B cell (primary cell): ENCODE results near the gene ADAMTSL1. TPM values are rescaled to one million over a fixed set of nuclear protein-coding genes. Genes with fewer than 3 reads are reported as not detected.

Source experiments
- ATAC-seq: fragments of 200-7000 bp; cut with Tn5 transposase; one replicate; pipeline ENCODE4 v1.10.0; 2021; ENCODE audit warnings: low read depth, mild to moderate bottlenecking, moderate number of reproducible peaks, moderate library complexity
- CTCF ChIA-PET: fragments of 350-600 bp; sonication (Branson Sonifier 250); formaldehyde crosslinking; loops from one replicate; lab custom pipeline; 2021; ENCODE audit warnings: antibody characterized with exemption, inconsistent platforms; lab: Charles Lee
- POLR2A ChIA-PET: fragments of 350-600 bp; sonication (Branson Sonifier 250); formaldehyde crosslinking; loops from one replicate; lab custom pipeline; 2021; ENCODE audit warnings: antibody characterized with exemption; lab: Charles Lee
- DNase-seq: peaks from one replicate; pipeline ENCODE4 v3.0.0; 2013
- H2AFZ ChIP-seq: 2 replicates; pipeline ENCODE4 v1.6.1; 2012; ENCODE audit warnings: mild to moderate bottlenecking, low read depth, low read length; ENCODE audit not compliant: insufficient read depth, poor library complexity, severe bottlenecking
- H3K27ac ChIP-seq, 2 donors: 1 replicate in 1 of 2; 2 replicates in 1 of 2; pipeline ENCODE4 v1.5.1; 2012 to 2013; ENCODE audit warnings: low read length in 2 of 2, mild to moderate bottlenecking in 2 of 2, moderate library complexity in 1 of 2
- H3K27me3 ChIP-seq, 4 experiments: fragments of 200-600 bp in 1 of 4; sonication (generic) in 1 of 4; replicated peaks in 1 of 4; 1 replicate in 2 of 4; 2 replicates in 2 of 4; pipeline versions ENCODE4 v1.6.1 to v1.7.0; 2013 to 2016; ENCODE audit warnings: low read length in 3 of 4, mild to moderate bottlenecking in 2 of 4, mixed read lengths in 1 of 4, moderate library complexity in 1 of 4; ENCODE audit not compliant: insufficient read depth in 4 of 4, control insufficient read depth in 3 of 4; ENCODE audit errors: control extremely low read depth in 1 of 4
- H3K36me3 ChIP-seq, 2 experiments: replicated peaks in 1 of 2; 1 replicate in 1 of 2; 2 replicates in 1 of 2; pipeline versions ENCODE4 v1.6.1 to v1.7.1; 2013; ENCODE audit warnings: low read length in 1 of 2; ENCODE audit not compliant: insufficient read depth in 2 of 2, control insufficient read depth in 1 of 2; ENCODE audit errors: control extremely low read depth in 1 of 2, extremely low read depth in 1 of 2
- H3K4me1 ChIP-seq, 2 donors: fragments of 200-600 bp in 1 of 2; sonication (generic) in 1 of 2; 1 replicate in 1 of 2; 2 replicates in 1 of 2; pipeline versions ENCODE4 v1.5.1 to v1.6.1; 2013 to 2017; ENCODE audit warnings: low read length in 2 of 2; ENCODE audit not compliant: control insufficient read depth in 2 of 2, insufficient read depth in 2 of 2
- H3K4me2 ChIP-seq: replicated peaks from 2 replicates; pipeline ENCODE3; 2012; ENCODE audit warnings: mild to moderate bottlenecking, low read depth, low read length; ENCODE audit not compliant: poor library complexity, severe bottlenecking
- H3K4me3 ChIP-seq, 5 experiments: fragments of 200-600 bp in 1 of 5; sonication (generic) in 1 of 5; 1 replicate in 3 of 5; 2 replicates in 2 of 5; pipeline versions ENCODE4 v1.5.1 to v1.7.0; 2011 to 2016; ENCODE audit warnings: low read length in 4 of 5, mild to moderate bottlenecking in 4 of 5, low read depth in 2 of 5, control low read depth in 1 of 5, moderate library complexity in 1 of 5; ENCODE audit not compliant: insufficient read depth in 1 of 5; ENCODE audit errors: control extremely low read depth in 1 of 5, extremely low read depth in 1 of 5
- H3K79me2 ChIP-seq: fragments of 200-600 bp; sonication (generic); one replicate; pipeline ENCODE4 v1.6.0; 2016; ENCODE audit warnings: low read length; ENCODE audit not compliant: control insufficient read depth, insufficient read depth
- H3K9ac ChIP-seq: fragments of 200-600 bp; sonication (generic); 2 replicates; pipeline ENCODE4 v1.6.1; 2017; ENCODE audit warnings: mild to moderate bottlenecking, low read length, moderate library complexity
- H3K9me3 ChIP-seq, 3 donors: one replicate each; pipeline versions ENCODE4 v1.6.1 to v1.7.1; 2013; ENCODE audit warnings: low read length in 2 of 3; ENCODE audit not compliant: control insufficient read depth in 2 of 3, insufficient read depth in 1 of 3; ENCODE audit errors: control extremely low read depth in 1 of 3
- H4K20me1 ChIP-seq: 2 replicates; pipeline ENCODE4 v1.6.0; 2012; ENCODE audit warnings: mild to moderate bottlenecking, low read length; ENCODE audit not compliant: insufficient read depth, control insufficient read depth, poor library complexity, severe bottlenecking
- H3K27ac Mint-ChIP-seq: one replicate; pipeline ENCODE4 v1.8.0; 2021; ENCODE audit warnings: mixed read lengths
- H3K27me3 Mint-ChIP-seq: one replicate; pipeline ENCODE4 v1.8.0; 2021; ENCODE audit warnings: mixed read lengths
- H3K4me1 Mint-ChIP-seq: one replicate; pipeline ENCODE4 v1.8.0; 2021; ENCODE audit warnings: mixed read lengths
- H3K4me3 Mint-ChIP-seq: one replicate; pipeline ENCODE4 v1.8.0; 2021; ENCODE audit warnings: mixed read lengths
- H3K9me3 Mint-ChIP-seq: one replicate; pipeline ENCODE4 v1.8.0; 2022; ENCODE audit warnings: mixed read lengths; ENCODE audit not compliant: insufficient read depth
- EZH2 ChIP-seq: IDR thresholded peaks from 2 replicates; pipeline ENCODE4 v1.6.1; 2012; ENCODE audit warnings: borderline replicate concordance, low read depth, mild to moderate bottlenecking, moderate library complexity, low read length; ENCODE audit not compliant: insufficient read depth, poor library complexity, severe bottlenecking
- WGBS: methylation state at CpG from one replicate; pipeline ENCODE4 v1.1.5; 2013; ENCODE audit warnings: missing lambda C conversion rate; ENCODE audit not compliant: insufficient coverage; 5-methylcytosine and 5-hydroxymethylcytosine counted together
- intact Hi-C: fragments of 100-400 bp; cut with micrococcal nuclease; formaldehyde crosslinking; loops from one replicate; pipeline ENCODE4 v1.10.0; 2022
- polyA plus RNA-seq: library from polyadenylated mRNA; depleted of rRNA; stranded (reverse); fragments of >200 nt; gene quantifications from 2 replicates; pipeline ENCODE4 v1.2.3, GENCODE V29; 2012
- total RNA-seq, 2 donors: library from RNA; stranded (reverse); fragments of 120-200 nt in 1 of 2; gene quantifications; 1 replicate in 1 of 2; 2 replicates in 1 of 2; pipeline versions ENCODE4 v1.2.3 to v1.2.4, GENCODE V29; 2013 to 2022
- TF ChIP-seq, protein P1 (sequence below): fragments of 200-600 bp; IDR thresholded peaks from one replicate; pipeline ENCODE4 v1.8.0; 2022; ENCODE audit warnings: antibody characterized with exemption, mild to moderate bottlenecking

Gene ADAMTSL1
- total and polyA plus RNA-seq, 2 donors (not counting 1 experiment from before 2014, with no cell fraction given): not detected

DNA sequence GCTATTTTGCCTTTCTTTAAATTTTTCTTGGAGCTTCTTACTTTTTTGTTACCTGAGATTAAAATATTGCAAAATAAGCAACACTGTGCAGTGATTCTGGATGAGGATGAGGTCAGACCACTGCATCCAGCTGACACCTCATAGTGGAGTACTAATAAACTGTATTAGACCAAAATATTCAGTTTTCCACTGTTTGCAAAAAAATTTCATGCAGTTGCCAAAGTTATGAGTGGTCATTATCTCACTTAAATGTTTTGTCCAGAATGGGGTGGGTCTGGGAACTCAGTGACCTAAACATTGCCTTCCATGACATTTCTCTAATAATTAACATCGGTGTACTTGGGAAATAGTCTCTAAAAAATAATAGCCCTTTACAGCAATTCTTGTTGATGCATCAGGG lies 143.8 kb downstream of the ADAMTSL1 start:
- H3K4me1 Mint-ChIP-seq: no peaks in the 10 kb centered on the region
- TF ChIP-seq, protein P1, sequence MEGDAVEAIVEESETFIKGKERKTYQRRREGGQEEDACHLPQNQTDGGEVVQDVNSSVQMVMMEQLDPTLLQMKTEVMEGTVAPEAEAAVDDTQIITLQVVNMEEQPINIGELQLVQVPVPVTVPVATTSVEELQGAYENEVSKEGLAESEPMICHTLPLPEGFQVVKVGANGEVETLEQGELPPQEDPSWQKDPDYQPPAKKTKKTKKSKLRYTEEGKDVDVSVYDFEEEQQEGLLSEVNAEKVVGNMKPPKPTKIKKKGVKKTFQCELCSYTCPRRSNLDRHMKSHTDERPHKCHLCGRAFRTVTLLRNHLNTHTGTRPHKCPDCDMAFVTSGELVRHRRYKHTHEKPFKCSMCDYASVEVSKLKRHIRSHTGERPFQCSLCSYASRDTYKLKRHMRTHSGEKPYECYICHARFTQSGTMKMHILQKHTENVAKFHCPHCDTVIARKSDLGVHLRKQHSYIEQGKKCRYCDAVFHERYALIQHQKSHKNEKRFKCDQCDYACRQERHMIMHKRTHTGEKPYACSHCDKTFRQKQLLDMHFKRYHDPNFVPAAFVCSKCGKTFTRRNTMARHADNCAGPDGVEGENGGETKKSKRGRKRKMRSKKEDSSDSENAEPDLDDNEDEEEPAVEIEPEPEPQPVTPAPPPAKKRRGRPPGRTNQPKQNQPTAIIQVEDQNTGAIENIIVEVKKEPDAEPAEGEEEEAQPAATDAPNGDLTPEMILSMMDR: no peak
- no peak for TF ChIP-seq EZH2
- H3K27me3 ChIP-seq: no peaks in the 10 kb centered on the region
- no peaks in the 10 kb centered on the region for H4K20me1 ChIP-seq
- H3K9me3 Mint-ChIP-seq: no peaks in the 10 kb centered on the region
- H3K4me2 ChIP-seq: no peak overlapping the region
- no peaks in the 10 kb centered on the region for H3K4me1 ChIP-seq
- CTCF ChIA-PET: no interaction called here
- no peak overlapping the region for H3K4me3 Mint-ChIP-seq
- ATAC-seq (no peak), DNase-seq (no peak)
- H2AFZ ChIP-seq: no peak overlapping the region
- H3K4me3 ChIP-seq: no peak overlapping the region
- no peaks in the 10 kb centered on the region for H3K79me2 ChIP-seq
- no CpG with 5 or more reads among the region's 1 CpG for WGBS
- H3K27ac Mint-ChIP-seq: no peak overlapping the region
- no peaks in the 10 kb centered on the region for H3K27me3 Mint-ChIP-seq
- intact Hi-C loops: no loop called here
- peaks cover 0 to 3% (median 0%) of the 10 kb centered on the region in 3 donors for H3K9me3 ChIP-seq
- H3K27ac ChIP-seq: no peak overlapping the region
- no peaks in the 10 kb centered on the region for H3K36me3 ChIP-seq
- no peak overlapping the region for H3K9ac ChIP-seq
- POLR2A ChIA-PET: no interaction called here

DNA sequence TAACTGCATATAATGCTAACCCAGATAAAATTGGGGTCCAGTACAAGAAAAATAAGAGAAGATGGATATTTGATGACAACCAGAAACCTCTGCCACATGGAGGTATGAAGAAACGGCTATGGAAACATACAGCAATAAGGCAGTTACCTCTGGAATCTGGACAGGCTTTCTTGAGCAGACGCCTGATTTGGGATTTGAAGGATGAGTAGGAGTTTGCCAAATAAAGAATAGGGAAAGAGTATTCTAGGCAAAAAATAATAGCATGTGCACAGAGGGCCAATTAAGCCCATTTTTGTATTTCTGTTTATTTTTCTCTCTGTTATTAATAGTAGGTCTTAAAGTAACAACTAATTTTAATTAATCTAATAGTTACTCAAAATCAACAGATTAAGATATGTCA lies 144.9 kb downstream of the ADAMTSL1 start:
- intact Hi-C loops: no loop called here
- Mint-ChIP-seq H3K4me3 (no peak overlapping the region), H3K9me3 (no peaks in the 10 kb centered on the region), H3K27ac (no peak overlapping the region), H3K4me1 (no peaks in the 10 kb centered on the region), H3K27me3 (no peaks in the 10 kb centered on the region)
- CTCF ChIA-PET: no interaction called here
- POLR2A ChIA-PET: no interaction called here
- no peak overlapping the region for H2AFZ ChIP-seq
- 100% methylated on average over 2 of the region's 2 CpGs for WGBS
- TF ChIP-seq EZH2: no peak
- TF ChIP-seq, protein P1: no peak
- no peaks in the 10 kb centered on the region for H3K79me2 ChIP-seq
- H3K4me1 ChIP-seq: no peaks in the 10 kb centered on the region
- H3K9ac ChIP-seq: no peak overlapping the region
- H3K4me2 ChIP-seq: no peak overlapping the region
- H4K20me1 ChIP-seq: no peaks in the 10 kb centered on the region
- no peaks in the 10 kb centered on the region for H3K36me3 ChIP-seq
- H3K27me3 ChIP-seq: no peaks in the 10 kb centered on the region
- ATAC-seq (no peak), DNase-seq (no peak)
- H3K9me3 ChIP-seq: peaks cover 0 to 3% (median 0%) of the 10 kb centered on the region in 3 donors
- no peak overlapping the region for H3K27ac ChIP-seq
- H3K4me3 ChIP-seq: no peak overlapping the region
